ENCODE measurements around the gene TBX21.

The TBX21 gene

DNA sequence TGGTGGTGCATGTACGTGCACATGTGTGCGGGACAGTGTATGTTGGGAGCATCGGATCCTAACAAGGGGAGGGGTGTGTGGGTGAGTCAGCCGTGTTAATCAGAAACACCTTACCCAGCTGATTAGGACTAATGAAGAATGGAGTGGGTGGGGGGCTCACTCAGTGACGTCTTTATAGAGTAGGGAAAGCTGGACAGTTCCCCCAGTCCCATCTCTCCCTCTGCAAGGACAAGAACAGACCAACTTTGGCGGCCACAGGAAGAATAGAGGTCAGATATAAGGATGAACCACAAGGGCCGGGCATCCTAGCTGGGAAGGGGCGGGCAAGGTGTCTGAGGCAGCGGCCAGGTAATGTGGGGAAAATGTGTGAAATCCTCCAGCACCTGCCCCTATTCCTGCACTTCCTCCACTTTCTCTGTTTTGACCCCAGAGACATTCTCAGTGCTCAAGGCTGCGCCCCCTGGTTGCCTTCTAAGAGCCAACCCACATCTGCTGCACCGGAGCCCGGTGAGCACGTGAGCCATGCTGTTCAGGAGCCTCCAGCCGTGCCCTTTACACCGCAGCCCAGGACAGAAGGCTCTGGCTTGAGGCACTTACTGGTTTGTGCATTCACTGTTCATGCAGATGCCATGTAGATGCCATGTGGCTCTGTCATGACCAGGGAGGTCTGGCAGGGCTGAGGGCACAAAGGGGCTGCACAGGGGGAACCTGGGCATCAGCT is 18.9 kb upstream of the TBX21 start:
- no peak for DNase-seq

DNA sequence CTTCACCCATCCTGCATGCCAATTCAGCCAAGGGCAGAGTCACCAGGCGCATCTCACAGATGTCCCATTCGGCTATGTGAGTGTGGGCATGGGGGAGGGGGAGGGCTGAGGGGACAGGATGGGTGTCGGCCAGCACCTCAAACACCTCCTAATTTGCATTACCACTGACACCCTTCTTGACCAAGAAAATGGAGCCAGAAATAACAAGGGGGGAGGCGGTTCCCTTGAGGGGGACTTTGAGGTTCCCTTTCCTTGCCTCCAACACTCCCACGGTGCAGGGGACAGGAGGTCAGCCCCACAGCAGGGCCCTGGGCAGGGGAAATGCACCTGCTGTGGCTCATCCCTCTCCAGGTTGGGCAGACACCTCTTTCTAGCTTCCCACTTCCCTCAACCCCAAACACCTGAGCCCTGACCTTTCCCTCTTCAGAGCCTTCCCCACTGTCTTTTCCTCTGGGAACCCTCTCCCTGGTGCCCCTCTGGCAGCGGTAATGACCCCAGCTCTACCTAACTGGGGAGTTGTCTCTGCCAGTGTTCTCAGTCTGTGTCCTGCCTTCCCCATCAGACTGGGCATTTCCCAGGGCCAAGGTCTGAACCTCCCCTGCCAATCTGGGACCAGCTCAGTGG is 18.2 kb upstream of the TBX21 start:
- DNase-seq, result peak; percentile 39

DNA sequence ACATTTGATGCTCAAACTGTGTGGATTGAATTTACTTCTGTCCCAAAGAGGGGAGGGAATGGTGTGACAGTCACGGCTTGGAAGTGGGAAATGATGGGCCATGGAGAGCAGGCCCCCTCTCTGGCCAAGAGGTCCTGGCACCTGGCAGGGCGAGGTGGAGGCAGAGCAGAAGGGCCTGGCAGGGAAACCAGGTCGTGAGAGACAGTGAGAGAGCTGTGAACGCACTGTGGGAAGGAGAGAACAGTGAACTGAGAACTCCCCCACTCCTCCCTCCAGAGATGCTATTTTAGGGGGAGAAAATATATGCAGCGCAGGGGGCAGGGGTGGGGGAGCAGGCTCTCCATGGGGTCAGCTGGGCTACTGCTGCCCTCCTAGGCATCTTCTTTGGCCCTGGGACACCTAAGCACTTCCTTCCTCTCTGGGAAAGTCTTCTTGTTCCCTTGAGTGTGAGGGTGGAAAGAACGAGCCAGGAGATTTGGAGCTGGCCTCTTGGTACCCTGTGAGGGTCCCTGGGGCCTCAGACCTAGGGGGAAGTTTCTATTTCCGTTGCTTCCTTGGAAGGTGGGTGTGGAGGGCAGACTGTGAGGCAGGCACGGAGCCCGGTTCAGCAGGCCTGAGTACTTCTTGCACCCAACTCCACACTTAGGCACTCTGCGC is 17.2 kb upstream of the TBX21 start:
- no peak for DNase-seq

- DNase-seq, result no peak
Observed at GRCh38 chr17:47716375-47716774, 16.7 kb upstream of the TBX21 start.

GRCh38 chr17:47717261-47717697 is 15.8 kb upstream of the TBX21 start:
- DNase-seq, result no peak

DNA sequence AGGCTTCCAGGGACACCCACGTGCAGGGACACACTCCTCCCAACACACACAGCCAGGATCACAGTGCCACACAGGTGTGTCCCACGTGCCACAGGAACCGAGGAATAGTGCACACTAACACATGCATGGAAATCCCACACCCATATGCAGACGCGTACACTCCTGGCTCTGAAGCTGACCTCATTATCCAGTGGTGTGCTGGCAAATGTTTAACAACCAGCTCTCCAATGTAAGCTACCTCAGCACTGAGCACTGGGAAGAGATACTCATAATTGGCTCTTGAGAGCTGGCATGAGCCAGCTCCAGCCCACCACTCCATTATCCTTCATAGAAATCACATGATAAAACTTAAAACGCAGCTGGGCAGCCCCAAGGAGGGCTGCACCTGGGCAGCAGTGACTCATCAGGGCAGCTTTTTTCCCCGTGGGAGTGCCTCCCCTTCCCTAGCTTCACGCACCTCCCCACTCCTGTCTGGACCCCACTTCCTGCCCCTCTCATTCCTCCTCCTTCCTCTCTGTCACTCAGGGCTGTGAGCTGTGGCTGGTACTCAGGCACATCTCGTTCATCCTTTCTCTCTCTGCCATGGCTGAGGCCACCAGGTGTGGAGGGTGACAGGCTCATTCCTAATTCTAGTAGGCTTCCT is 14.9 kb upstream of the TBX21 start:
- DNase-seq, result no peak

GRCh38 chr17:47718634-47719405 is 14.2 kb upstream of the TBX21 start:
- DNase-seq, result no peak

DNA sequence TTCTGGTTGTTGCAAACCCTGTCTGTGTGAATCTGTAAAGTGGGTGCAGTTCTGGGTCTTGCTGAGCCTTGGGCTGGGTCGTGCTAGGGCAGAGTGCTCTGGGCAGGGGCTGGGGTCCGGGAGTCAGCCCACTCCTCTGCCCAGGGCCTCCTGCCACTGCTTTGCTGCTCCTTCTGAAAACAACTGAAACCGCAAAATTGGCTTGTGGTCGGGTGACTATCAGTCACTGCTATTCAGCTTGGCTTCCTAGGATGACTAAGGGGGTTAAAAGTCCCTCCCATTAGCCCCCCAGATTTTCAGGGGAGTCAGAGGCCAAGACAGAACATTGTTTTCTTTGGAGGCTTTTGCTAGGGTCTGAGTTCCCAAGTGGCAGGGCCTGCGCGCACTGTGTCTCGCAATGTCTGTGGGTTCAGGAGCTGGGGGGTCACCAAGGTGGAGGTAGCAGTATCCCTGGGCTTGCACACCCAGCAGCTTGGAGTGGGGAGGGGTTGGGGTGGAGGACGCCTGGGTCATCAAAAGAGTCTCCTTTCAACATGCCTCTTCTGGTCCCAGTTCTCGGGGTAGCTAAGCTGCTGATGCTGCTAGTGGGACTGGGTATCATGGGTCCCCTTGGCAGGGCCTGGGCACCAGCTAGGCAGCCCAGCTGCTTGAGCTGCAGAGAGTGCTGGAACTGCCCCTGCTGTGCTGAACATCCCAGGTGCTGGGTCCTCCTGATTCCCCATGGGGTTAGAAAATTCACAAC is 13.5 kb upstream of the TBX21 start:
- peak; percentile 31 for DNase-seq

GRCh38 chr17:47720196-47720595 is 12.8 kb upstream of the TBX21 start:
- DNase-seq, result no peak

- DNase-seq, result peak; percentile 74
Observed at GRCh38 chr17:47720754-47721533, 12.1 kb upstream of the TBX21 start.

- no peak for DNase-seq
Observed at GRCh38 chr17:47721725-47722124, 11.3 kb upstream of the TBX21 start.

- no peak for DNase-seq
Observed at GRCh38 chr17:47724705-47725104, 8.3 kb upstream of the TBX21 start.

DNA sequence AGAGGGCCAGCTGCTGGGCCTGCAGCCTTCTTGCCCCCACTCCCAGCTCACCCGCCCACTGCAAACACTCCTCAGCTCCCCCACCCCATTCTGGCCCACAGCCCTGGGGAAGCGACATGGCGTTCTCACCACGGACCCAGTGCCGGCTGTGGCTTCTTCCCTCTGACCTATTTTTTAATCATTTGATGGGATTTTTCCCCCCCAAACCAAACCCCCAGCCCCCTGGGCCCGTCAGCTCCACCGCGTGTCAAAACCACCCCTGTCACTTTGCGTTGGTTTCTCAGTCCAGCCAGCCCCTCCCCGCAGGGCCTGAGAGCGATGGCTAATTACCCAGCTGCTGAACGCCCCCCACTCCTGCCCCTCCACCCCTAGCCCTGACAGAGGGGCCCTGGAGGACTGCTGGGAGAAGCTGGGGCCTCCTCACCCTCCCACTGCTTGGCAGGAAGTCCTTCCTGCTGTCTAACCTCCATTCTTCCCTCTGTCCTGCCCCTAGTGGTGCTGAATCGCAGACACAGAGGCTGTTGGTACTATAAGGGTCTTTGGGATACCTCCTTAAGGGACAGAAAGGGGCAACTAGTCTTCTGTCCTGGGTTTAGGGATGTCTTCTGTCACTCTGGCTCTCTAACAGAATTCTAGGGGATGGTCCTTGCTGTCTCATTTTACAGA is 7.5 kb upstream of the TBX21 start:
- DNase-seq, result no peak

DNA sequence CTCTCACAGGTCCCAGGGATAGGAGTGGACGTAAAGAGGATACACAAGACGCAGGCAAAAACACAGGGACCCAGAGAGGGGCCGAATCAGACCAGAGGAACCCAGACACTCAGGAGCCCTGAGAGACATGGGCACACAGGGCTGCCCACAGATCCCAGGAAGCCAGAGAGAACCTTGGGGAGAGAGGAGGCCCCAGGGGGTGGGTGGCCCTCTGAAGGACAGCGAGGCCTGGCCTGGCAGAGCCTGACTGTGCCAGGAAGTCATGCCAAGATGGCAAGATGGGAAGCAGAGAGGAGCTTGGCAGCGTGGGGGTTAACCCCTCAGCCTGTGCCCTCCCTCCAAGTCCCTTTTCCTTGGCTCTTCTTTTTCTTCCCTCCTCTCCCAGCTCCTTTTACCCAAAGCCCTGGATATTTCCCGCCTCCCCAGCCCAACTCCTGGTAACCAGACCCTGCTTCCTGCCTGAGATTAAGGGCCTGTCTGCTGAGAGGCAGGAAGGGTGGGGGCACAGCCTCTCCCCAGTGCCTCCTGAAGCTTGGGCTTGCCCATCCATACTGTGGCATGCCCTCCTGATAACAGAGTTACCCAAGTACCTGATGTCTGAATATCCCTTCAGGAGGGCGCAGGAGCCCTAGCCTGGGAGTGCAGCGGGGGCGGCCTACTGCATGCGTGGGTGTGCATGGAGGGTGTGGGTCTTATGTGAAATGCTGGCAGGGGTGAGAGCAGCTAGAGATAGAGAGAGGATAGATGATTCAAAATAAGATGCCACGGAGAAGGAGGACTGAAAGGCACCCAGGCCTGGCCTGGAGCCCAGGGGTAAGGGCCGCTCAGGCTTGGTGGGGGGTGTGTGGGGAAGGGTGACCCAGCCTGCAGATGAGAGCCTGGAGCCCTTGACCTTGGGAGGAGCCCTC is 6.0 kb upstream of the TBX21 start:
- DNase-seq, result no peak

DNA sequence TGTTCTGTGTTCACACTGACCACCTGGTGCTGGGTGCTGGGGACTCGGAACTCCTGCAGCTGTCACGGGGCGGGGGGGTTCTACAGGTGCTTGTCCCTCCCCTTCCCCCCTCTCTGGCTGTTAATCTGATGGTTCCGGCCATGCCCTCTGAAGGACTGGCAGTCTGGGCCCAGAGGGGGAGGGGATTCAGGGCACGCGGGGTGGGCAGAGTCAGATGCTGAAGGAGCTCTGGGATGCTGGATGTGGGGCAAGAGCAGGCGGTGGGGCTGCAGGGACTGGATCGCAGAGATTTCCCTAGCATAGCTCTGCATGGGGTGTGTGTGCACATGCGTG is 5.4 kb upstream of the TBX21 start:
- DNase-seq, result no peak

GRCh38 chr17:47728214-47728877 is 4.7 kb upstream of the TBX21 start:
- DNase-seq, result no peak

DNA sequence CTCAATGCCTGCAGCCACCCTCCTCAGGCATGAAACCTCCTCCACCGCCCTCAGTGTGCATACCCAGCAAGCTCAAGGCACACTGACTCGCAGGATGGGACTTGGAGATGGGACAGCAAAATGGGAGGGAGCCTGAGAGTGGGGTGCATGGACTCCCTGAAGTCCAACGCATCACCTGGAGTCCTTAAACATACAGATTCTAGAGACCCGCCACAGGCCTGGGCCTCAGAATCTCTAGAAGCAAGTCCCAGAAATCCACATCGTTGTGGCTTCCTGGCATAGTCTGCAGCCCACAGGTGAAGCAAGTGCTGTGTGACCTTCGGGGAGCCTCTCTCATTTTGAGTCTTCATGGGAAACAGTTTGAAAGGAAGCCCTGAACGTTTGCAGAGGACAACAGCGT is 3.6 kb upstream of the TBX21 start:
- no peak for DNase-seq

GRCh38 chr17:47730681-47731080 is 2.4 kb upstream of the TBX21 start:
- DNase-seq, result no peak

GRCh38 chr17:47731396-47731795 is 1.6 kb upstream of the TBX21 start:
- no peak for DNase-seq

All from CD4-positive, alpha-beta T cell treated with Interferon gamma for 1 hour (primary cell).